ENCODE results near the gene TTC39B. TPM values are rescaled to one million over a fixed set of nuclear protein-coding genes. Genes with fewer than 3 reads are reported as not detected.

The TTC39B gene
- total and polyA plus RNA-seq, 4 donors = 1.8 to 11.7 (median 2.8) TPM

DNA sequence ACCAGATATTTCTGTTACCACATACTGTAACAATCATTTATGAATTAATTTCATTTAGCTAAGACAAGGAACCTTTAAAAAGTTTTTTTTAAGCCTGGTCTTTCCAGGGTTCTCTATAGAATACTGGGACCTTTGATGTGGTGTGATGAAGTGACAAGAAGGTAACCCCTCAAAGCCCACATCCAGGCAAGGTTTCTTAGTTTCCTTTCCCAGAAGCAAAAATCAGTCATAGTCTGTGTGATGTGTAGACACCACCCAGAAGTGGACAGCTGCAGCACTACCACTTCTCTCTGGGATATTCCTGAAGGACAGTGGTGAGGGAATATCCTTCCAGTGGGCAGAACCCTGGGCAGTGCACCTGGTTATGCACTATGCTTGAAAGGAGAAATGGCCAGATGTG is 115.6 kb downstream of the TTC39B start:
- Histone ChIP-seq H3K9ac (ENCODE audit: low read depth in 1 of 2, low read length in 2 of 2) (no peak overlapping the region), H3K36me3 (ENCODE audit: control insufficient read depth in 4 of 4, insufficient read depth in 3 of 4, low read depth in 1 of 4, low read length in 3 of 4) (peaks cover 0 to 42% (median 23%) of the 10 kb centered on the region in 4 donors), H3K27me3 (ENCODE audit: control insufficient read depth in 4 of 4, insufficient read depth in 4 of 4, low read length in 3 of 4) (no peaks in the 10 kb centered on the region), H3K9me3 (ENCODE audit: control insufficient read depth in 4 of 4, low read length in 3 of 4) (no peaks in the 10 kb centered on the region), H3K27ac (ENCODE audit: low read depth in 1 of 2, low read length in 2 of 2) (no peak overlapping the region), H3K4me1 (ENCODE audit: control insufficient read depth in 4 of 4, insufficient read depth in 4 of 4, low read length in 3 of 4) (no peaks in the 10 kb centered on the region), H3K4me3 (ENCODE audit: low read depth in 1 of 3, low read length in 3 of 3) (no peak overlapping the region)
- no peak for DNase-seq (ENCODE audit: low spot score)
- no peak for TF ChIP-seq FOXA1 (IDR thresholded peaks at IDR 0.05)
- TF ChIP-seq HNF4A (conservative IDR thresholded peaks at IDR 0.05) = no peak
- TF ChIP-seq, protein P1, sequence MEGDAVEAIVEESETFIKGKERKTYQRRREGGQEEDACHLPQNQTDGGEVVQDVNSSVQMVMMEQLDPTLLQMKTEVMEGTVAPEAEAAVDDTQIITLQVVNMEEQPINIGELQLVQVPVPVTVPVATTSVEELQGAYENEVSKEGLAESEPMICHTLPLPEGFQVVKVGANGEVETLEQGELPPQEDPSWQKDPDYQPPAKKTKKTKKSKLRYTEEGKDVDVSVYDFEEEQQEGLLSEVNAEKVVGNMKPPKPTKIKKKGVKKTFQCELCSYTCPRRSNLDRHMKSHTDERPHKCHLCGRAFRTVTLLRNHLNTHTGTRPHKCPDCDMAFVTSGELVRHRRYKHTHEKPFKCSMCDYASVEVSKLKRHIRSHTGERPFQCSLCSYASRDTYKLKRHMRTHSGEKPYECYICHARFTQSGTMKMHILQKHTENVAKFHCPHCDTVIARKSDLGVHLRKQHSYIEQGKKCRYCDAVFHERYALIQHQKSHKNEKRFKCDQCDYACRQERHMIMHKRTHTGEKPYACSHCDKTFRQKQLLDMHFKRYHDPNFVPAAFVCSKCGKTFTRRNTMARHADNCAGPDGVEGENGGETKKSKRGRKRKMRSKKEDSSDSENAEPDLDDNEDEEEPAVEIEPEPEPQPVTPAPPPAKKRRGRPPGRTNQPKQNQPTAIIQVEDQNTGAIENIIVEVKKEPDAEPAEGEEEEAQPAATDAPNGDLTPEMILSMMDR (IDR thresholded peaks at IDR 0.05; ENCODE audit: low read depth, low read length, missing input control) = no peak
- TF ChIP-seq REST (IDR thresholded peaks at IDR 0.05) = no peak
- TF ChIP-seq, protein P2, sequence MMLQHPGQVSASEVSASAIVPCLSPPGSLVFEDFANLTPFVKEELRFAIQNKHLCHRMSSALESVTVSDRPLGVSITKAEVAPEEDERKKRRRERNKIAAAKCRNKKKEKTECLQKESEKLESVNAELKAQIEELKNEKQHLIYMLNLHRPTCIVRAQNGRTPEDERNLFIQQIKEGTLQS (IDR thresholded peaks at IDR 0.05) = no peak
- no peak for TF ChIP-seq SP1 (IDR thresholded peaks at IDR 0.05)
- TF ChIP-seq, protein P3, sequence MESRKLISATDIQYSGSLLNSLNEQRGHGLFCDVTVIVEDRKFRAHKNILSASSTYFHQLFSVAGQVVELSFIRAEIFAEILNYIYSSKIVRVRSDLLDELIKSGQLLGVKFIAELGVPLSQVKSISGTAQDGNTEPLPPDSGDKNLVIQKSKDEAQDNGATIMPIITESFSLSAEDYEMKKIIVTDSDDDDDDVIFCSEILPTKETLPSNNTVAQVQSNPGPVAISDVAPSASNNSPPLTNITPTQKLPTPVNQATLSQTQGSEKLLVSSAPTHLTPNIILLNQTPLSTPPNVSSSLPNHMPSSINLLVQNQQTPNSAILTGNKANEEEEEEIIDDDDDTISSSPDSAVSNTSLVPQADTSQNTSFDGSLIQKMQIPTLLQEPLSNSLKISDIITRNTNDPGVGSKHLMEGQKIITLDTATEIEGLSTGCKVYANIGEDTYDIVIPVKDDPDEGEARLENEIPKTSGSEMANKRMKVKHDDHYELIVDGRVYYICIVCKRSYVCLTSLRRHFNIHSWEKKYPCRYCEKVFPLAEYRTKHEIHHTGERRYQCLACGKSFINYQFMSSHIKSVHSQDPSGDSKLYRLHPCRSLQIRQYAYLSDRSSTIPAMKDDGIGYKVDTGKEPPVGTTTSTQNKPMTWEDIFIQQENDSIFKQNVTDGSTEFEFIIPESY (IDR thresholded peaks at IDR 0.05) = no peak
- no peak for TF ChIP-seq GABPA (IDR thresholded peaks at IDR 0.05 in 1 of 2, conservative IDR thresholded peaks at IDR 0.05 in 1 of 2)
- no peak for TF ChIP-seq JUND (IDR thresholded peaks at IDR 0.05)
- TF ChIP-seq RXRA (IDR thresholded peaks at IDR 0.05) = no peak
- no peak for TF ChIP-seq HNF4G (IDR thresholded peaks at IDR 0.05)
- TF ChIP-seq RAD21 (IDR thresholded peaks at IDR 0.05) = no peak
- no peak for TF ChIP-seq EGR1 (IDR thresholded peaks at IDR 0.05; ENCODE audit: low read depth in 2 of 2)
- no peak for TF ChIP-seq YY1 (IDR thresholded peaks at IDR 0.05)
- no peak for TF ChIP-seq TAF1 (conservative IDR thresholded peaks at IDR 0.05)
- TF ChIP-seq, protein P4, sequence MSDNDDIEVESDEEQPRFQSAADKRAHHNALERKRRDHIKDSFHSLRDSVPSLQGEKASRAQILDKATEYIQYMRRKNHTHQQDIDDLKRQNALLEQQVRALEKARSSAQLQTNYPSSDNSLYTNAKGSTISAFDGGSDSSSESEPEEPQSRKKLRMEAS (IDR thresholded peaks at IDR 0.05) = no peak

DNA sequence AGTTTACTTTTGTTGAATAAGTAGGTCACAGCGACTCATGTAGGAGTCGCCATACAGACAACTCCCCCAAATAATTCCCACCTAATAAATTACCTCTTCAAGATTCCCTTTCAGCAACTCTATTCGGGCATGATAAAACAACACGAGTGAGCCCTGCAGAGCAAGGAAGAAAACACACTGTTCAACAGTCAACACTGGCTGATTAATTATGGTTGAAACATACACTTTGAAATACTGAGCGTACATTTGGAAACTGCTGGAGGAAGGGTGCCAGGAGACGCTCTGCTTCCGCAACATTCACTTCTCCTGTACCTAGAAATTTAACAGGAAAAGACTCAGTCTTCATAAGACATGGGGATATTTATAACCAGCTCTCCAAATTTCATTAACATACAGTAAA is 117.5 kb downstream of the TTC39B start:
- H3K27me3 ChIP-seq (ENCODE audit: control insufficient read depth in 4 of 4, insufficient read depth in 4 of 4, low read length in 3 of 4) = no peaks in the 10 kb centered on the region
- no peak overlapping the region for H3K9ac ChIP-seq (ENCODE audit: low read depth in 1 of 2, low read length in 2 of 2)
- no peak for TF ChIP-seq EGR1 (IDR thresholded peaks at IDR 0.05; ENCODE audit: low read depth in 2 of 2)
- TF ChIP-seq REST (IDR thresholded peaks at IDR 0.05) = no peak
- H3K9me3 ChIP-seq (ENCODE audit: control insufficient read depth in 4 of 4, low read length in 3 of 4) = no peaks in the 10 kb centered on the region
- no peak for DNase-seq (ENCODE audit: low spot score)
- H3K4me3 ChIP-seq (ENCODE audit: low read depth in 1 of 3, low read length in 3 of 3) = no peak overlapping the region
- no peak overlapping the region for H3K27ac ChIP-seq (ENCODE audit: low read depth in 1 of 2, low read length in 2 of 2)
- H3K4me1 ChIP-seq (ENCODE audit: control insufficient read depth in 4 of 4, insufficient read depth in 4 of 4, low read length in 3 of 4) = no peaks in the 10 kb centered on the region
- WGBS = 95% methylated on average over 7 of the region's 7 CpGs
- H3K36me3 ChIP-seq (ENCODE audit: control insufficient read depth in 4 of 4, insufficient read depth in 3 of 4, low read depth in 1 of 4, low read length in 3 of 4) = peaks cover 0 to 45% (median 25%) of the 10 kb centered on the region in 4 donors
